CD4-positive, CD25-positive, alpha-beta regulatory T cell (primary cell): ENCODE measurements around the gene NFKB2. TPM values are rescaled to one million over a fixed set of nuclear protein-coding genes. Genes with fewer than 3 reads are reported as not detected.

ENCODE experiments used
- ATAC-seq, 2 donors: fragments of 150-1000 bp; cut with Tn5 transposase; one replicate each; pipeline ENCODE4 v1.10.0; 2021; ENCODE audit warnings: low read depth in 2 of 2, moderate number of reproducible peaks in 2 of 2, moderate library complexity in 1 of 2
- DNase-seq, 3 donors: peaks; one replicate each; pipeline versions ENCODE4 v3.0.0 to v3.0.0-alpha.2; 2012 to 2022; ENCODE audit warnings: mixed read lengths in 1 of 3
- H3K27ac ChIP-seq: one replicate; pipeline ENCODE4 v1.7.0; 2013; ENCODE audit warnings: mild to moderate bottlenecking, low read length; ENCODE audit not compliant: insufficient read depth, poor library complexity, severe bottlenecking
- H3K27me3 ChIP-seq: one replicate; pipeline ENCODE4 v1.7.0; 2013; ENCODE audit warnings: low read length; ENCODE audit not compliant: control insufficient read depth, insufficient read depth
- H3K36me3 ChIP-seq: one replicate; pipeline ENCODE4 v1.7.0; 2013; ENCODE audit warnings: mild to moderate bottlenecking, low read length, moderate library complexity; ENCODE audit not compliant: control insufficient read depth, insufficient read depth
- H3K4me1 ChIP-seq: 2 replicates; pipeline ENCODE4 v1.7.0; 2013; ENCODE audit warnings: mild to moderate bottlenecking, low read length; ENCODE audit not compliant: insufficient read depth, control insufficient read depth, poor library complexity, severe bottlenecking
- H3K4me3 ChIP-seq: one replicate; pipeline ENCODE4 v1.7.0; 2013; ENCODE audit warnings: low read depth, mild to moderate bottlenecking, low read length, moderate library complexity
- H3K9me3 ChIP-seq, 2 experiments: 1 replicate in 1 of 2; 2 replicates in 1 of 2; pipeline ENCODE4 v1.7.0; 2013; ENCODE audit warnings: low read length in 2 of 2, mild to moderate bottlenecking in 1 of 2, moderate library complexity in 1 of 2; ENCODE audit not compliant: control insufficient read depth in 2 of 2
- H3K27ac Mint-ChIP-seq, 3 donors: one replicate each; pipeline ENCODE4 v1.8.0; 2020 to 2022; ENCODE audit warnings: mild to moderate bottlenecking in 3 of 3, mixed read lengths in 3 of 3, moderate library complexity in 2 of 3
- H3K27me3 Mint-ChIP-seq: one replicate; pipeline ENCODE4 v1.8.0; 2022; ENCODE audit warnings: mild to moderate bottlenecking, mixed read lengths
- H3K36me3 Mint-ChIP-seq: one replicate; pipeline ENCODE4 v1.8.0; 2020; ENCODE audit warnings: mixed read lengths
- H3K4me1 Mint-ChIP-seq, 4 donors: one replicate each; pipeline ENCODE4 v1.8.0; 2020 to 2022; ENCODE audit warnings: mixed read lengths in 4 of 4, mild to moderate bottlenecking in 1 of 4
- H3K4me3 Mint-ChIP-seq, 4 donors: one replicate each; pipeline ENCODE4 v1.8.0; 2020 to 2022; ENCODE audit warnings: mild to moderate bottlenecking in 4 of 4, mixed read lengths in 4 of 4, moderate library complexity in 3 of 4
- H3K9me3 Mint-ChIP-seq, 7 donors: one replicate each; pipeline ENCODE4 v1.8.0; 2020 to 2022; ENCODE audit warnings: mixed read lengths in 7 of 7, mild to moderate bottlenecking in 3 of 7, moderate library complexity in 2 of 7
- polyA plus RNA-seq, 4 donors: library from polyadenylated mRNA; unstranded; fragments of 300-500 nt; fragmentation: Illumina TruSeq; gene quantifications; one replicate each; pipeline ENCODE4 v1.2.3, GENCODE V29; 2021
- total RNA-seq: library from RNA; stranded (reverse); gene quantifications from one replicate; pipeline ENCODE4 v1.2.3, GENCODE V29; 2022

Gene NFKB2
- total and polyA plus RNA-seq, 5 donors from 2014 or later: 6.3 to 385 (median 6.9) TPM

DNA sequence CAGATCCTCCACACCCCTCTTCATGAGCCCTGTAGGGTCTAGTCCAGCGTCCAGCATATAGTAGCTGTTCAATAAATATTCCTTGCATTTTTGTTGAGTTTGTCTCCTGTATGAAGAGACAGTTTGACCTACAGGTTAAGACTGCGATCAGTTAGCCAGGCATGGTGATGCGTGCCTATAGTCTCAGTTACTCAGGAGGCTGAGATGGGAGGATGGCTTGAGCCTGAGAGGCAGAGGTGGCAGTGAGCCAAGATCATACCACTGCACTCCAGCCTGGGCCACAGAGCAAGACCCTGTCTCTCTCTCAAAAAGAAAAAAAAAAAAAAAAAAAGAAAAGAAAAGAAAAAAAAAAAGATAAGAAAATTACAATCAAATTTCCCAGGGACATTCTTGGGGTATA lies 42.0 kb downstream of the NFKB2 start:
- DNase-seq (no peak), ATAC-seq (no peak)
- H3K27me3 ChIP-seq: no peaks in the 10 kb centered on the region
- Mint-ChIP-seq H3K4me3 (peak overlapping the region; percentile 61 to 99 (median 78)), H3K36me3 (no peaks in the 10 kb centered on the region), H3K9me3 (peaks cover 0 to 2% (median 0%) of the 10 kb centered on the region in 7 donors), H3K27me3 (peaks cover 5% of the 10 kb centered on the region), H3K27ac (peak overlapping the region in 2 of 3 donors; percentile 40 to 71), H3K4me1 (peaks cover 4 to 56% (median 35%) of the 10 kb centered on the region in 4 donors)
- H3K36me3 ChIP-seq: no peaks in the 10 kb centered on the region
- H3K4me3 ChIP-seq: no peak overlapping the region
- H3K4me1 ChIP-seq: peaks cover 49% of the 10 kb centered on the region
- H3K27ac ChIP-seq: no peak overlapping the region
- H3K9me3 ChIP-seq: no peaks in the 10 kb centered on the region

GRCh38 chr10:102438374-102438773 lies 42.9 kb downstream of the NFKB2 start:
- H3K27ac Mint-ChIP-seq: peak overlapping the region in 2 of 3 donors; percentile 3 to 40
- DNase-seq (no peak), ATAC-seq (no peak)
- H3K4me1 Mint-ChIP-seq: peaks cover 0 to 49% (median 31%) of the 10 kb centered on the region in 4 donors
- peaks cover 44% of the 10 kb centered on the region for H3K4me1 ChIP-seq
- no peak overlapping the region for H3K27ac ChIP-seq
- peaks cover 5% of the 10 kb centered on the region for H3K27me3 Mint-ChIP-seq
- H3K9me3 Mint-ChIP-seq: peaks cover 0 to 2% (median 0%) of the 10 kb centered on the region in 7 donors
- H3K27me3 ChIP-seq: no peaks in the 10 kb centered on the region
- peak overlapping the region in 1 of 4 donors; percentile 85 for H3K4me3 Mint-ChIP-seq
- no peaks in the 10 kb centered on the region for H3K9me3 ChIP-seq
- no peaks in the 10 kb centered on the region for H3K36me3 ChIP-seq
- H3K4me3 ChIP-seq: no peak overlapping the region
- no peaks in the 10 kb centered on the region for H3K36me3 Mint-ChIP-seq

DNA sequence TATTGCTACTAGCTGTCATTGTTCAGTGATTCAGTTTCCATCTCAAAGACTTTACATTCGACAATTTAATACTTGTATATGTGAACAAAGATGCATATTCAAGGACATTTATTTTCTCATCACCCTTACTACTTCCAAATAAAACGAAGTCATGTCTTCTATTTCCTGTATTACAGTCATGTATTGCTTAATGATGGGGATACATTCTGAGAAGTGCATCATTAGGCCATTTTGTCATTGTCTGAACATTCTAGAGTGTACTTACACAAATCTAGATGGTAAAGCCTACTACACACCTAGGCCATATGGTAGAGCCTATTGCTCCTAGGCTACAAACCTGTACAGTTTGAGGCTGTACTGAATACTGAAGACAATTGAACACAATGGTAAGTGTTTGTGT lies 49.3 kb downstream of the NFKB2 start:
- Mint-ChIP-seq H3K4me1 (peaks cover 2 to 13% (median 10%) of the 10 kb centered on the region in 4 donors), H3K4me3 (no peak overlapping the region), H3K9me3 (no peaks in the 10 kb centered on the region), H3K27me3 (no peaks in the 10 kb centered on the region), H3K36me3 (no peaks in the 10 kb centered on the region), H3K27ac (no peak overlapping the region)
- H3K4me3 ChIP-seq: no peak overlapping the region
- ATAC-seq: no peak
- DNase-seq: no peak
- no peaks in the 10 kb centered on the region for H3K36me3 ChIP-seq
- no peaks in the 10 kb centered on the region for H3K9me3 ChIP-seq
- H3K4me1 ChIP-seq: peaks cover 8% of the 10 kb centered on the region
- no peaks in the 10 kb centered on the region for H3K27me3 ChIP-seq
- H3K27ac ChIP-seq: no peak overlapping the region

GRCh38 chr10:102449321-102450123 lies 54.0 kb downstream of the NFKB2 start:
- Histone ChIP-seq H3K27ac (peak overlapping the region; percentile 86), H3K4me1 (peaks cover 27% of the 10 kb centered on the region), H3K27me3 (no peaks in the 10 kb centered on the region), H3K9me3 (no peaks in the 10 kb centered on the region), H3K36me3 (no peaks in the 10 kb centered on the region), H3K4me3 (peak overlapping the region; percentile 93)
- ATAC-seq: peak; percentile 60 to 66
- Mint-ChIP-seq H3K27me3 (peaks cover 4% of the 10 kb centered on the region), H3K36me3 (peaks cover 4% of the 10 kb centered on the region), H3K4me1 (peaks cover 6 to 29% (median 18%) of the 10 kb centered on the region in 4 donors), H3K4me3 (peak overlapping the region; percentile 88 to 98 (median 95)), H3K9me3 (peaks cover 0 to 1% (median 0%) of the 10 kb centered on the region in 7 donors), H3K27ac (peak overlapping the region; percentile 94 to 97 (median 96))
- DNase-seq: peak; percentile 79 to 92 (median 86)

- Histone ChIP-seq H3K4me3 (peak overlapping the region; percentile 93), H3K27ac (peak overlapping the region; percentile 86), H3K36me3 (no peaks in the 10 kb centered on the region), H3K4me1 (peaks cover 27% of the 10 kb centered on the region), H3K27me3 (no peaks in the 10 kb centered on the region), H3K9me3 (no peaks in the 10 kb centered on the region)
- peaks cover 6 to 29% (median 18%) of the 10 kb centered on the region in 4 donors for H3K4me1 Mint-ChIP-seq
- peak overlapping the region; percentile 88 to 98 (median 95) for H3K4me3 Mint-ChIP-seq
- no peak for ATAC-seq
- H3K9me3 Mint-ChIP-seq: peaks cover 0 to 1% (median 0%) of the 10 kb centered on the region in 7 donors
- peaks cover 4% of the 10 kb centered on the region for H3K36me3 Mint-ChIP-seq
- peak overlapping the region; percentile 94 to 97 (median 96) for H3K27ac Mint-ChIP-seq
- H3K27me3 Mint-ChIP-seq: peaks cover 4% of the 10 kb centered on the region
- DNase-seq: no peak
These were observed 54.5 kb downstream of the NFKB2 start for GRCh38 chr10:102450124-102450373.

DNA sequence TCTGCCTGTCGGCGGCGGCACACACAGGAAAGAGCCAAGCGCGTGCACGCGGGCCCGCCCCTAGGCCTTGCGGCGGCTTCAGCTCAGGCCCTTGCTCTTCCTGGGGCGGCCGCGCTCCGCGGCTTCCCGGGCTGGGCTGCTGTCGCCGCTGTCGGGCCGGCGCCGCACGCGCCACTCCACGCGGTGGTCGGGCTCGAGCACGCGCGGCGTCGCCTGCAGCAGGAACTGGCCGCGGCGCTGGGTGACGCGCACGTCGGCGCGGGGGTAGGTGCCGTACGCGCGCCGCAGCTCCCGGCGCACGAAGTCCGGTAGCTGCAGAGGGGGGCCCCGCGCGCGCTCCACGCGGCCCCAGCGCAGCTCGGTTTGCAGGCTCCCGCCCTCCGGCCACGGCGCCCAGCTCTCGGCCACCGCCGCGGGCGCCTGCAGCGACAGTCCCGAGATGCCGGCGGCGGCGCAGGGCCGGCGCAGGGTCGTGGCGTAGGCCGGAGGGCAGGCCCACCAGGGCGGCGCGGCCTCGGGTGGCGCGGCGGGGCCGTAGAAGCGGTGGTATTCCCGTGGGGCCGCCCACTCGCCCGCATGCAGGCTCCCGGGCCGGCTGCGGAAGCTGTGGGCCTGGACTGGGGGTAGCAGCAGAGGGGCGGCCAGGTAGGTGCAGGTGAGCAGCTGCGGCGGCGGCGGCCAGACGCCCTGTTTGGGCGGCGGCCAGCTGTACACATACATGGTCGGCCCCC lies 55.0 kb downstream of the NFKB2 start:
- no peaks in the 10 kb centered on the region for H3K27me3 ChIP-seq
- H3K4me3 ChIP-seq: peak overlapping the region; percentile 93
- no peaks in the 10 kb centered on the region for H3K36me3 ChIP-seq
- H3K36me3 Mint-ChIP-seq: peaks cover 4% of the 10 kb centered on the region
- peaks cover 0 to 1% (median 0%) of the 10 kb centered on the region in 7 donors for H3K9me3 Mint-ChIP-seq
- peak; percentile 81 to 97 (median 93) for DNase-seq
- H3K9me3 ChIP-seq: no peaks in the 10 kb centered on the region
- H3K27me3 Mint-ChIP-seq: peaks cover 4% of the 10 kb centered on the region
- peaks cover 27% of the 10 kb centered on the region for H3K4me1 ChIP-seq
- peak overlapping the region; percentile 86 for H3K27ac ChIP-seq
- H3K4me3 Mint-ChIP-seq: peak overlapping the region; percentile 94 to 98 (median 96)
- H3K27ac Mint-ChIP-seq: peak overlapping the region; percentile 94 to 97 (median 96)
- peaks cover 10 to 29% (median 18%) of the 10 kb centered on the region in 4 donors for H3K4me1 Mint-ChIP-seq
- peak; percentile 91 to 92 for ATAC-seq

DNA sequence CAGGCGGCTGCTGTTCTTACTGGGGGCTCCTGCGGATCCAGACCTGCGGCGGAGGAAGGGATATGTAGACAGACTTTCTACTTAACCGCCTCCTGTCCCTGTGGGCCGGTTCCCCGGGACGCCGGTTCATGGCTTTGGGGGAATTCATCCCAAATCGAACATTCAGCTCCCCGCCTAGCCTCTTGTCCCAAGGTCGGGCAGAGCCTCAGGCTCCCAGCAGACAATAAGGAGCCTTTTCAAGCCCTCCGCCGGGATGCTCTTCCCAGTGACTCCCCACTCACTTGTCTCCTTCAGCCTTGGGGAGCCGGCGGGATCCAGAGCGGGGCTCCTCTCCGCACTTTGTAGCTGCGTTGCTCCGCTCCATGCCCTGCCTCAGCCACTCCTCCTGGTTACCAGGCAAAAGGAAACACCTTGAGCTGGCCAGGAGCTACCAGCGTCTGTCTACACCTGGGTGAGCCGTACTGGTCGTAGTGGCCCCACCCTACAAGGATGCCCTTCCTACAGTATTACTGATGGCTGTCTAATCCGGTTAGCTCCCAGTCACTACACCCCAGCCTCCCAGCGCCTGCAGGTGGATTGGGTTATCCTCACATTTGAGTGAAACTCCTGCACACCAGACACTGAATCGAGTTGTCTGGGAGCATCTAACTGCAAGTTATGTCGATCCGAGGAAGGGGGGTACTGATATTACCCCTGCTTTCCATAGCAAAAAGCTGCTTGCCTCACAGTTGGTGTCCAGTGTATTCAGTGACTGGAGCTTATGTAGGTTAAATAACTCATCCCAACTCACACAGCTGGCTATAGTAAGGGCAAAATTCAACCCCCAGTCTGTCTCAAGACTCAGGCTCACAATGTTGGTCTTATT lies 55.8 kb downstream of the NFKB2 start, which contains the start of gene C10orf95:
C10orf95 (minus strand) TSS at position 439 of the 865 bp plus-strand sequence. CDS start 450 bp downstream, outside the sequence.
- H3K9me3 Mint-ChIP-seq: peaks cover 0 to 1% (median 0%) of the 10 kb centered on the region in 7 donors
- H3K4me3 ChIP-seq: peak within 1 kb of the TSS; percentile 44
- no peaks in the 10 kb centered on the region for H3K9me3 ChIP-seq
- H3K27ac ChIP-seq: peak within 1 kb of the TSS; percentile 86
- H3K4me1 Mint-ChIP-seq: peaks cover 9 to 29% (median 18%) of the 10 kb centered on the region in 4 donors
- DNase-seq (peak in 1 of 3 donors; percentile 13), ATAC-seq (no peak)
- H3K27ac Mint-ChIP-seq: peak within 1 kb of the TSS in 2 of 3 donors; percentile 65 to 97
- peaks cover 27% of the 10 kb centered on the region for H3K4me1 ChIP-seq
- H3K27me3 Mint-ChIP-seq: peaks cover 4% of the 10 kb centered on the region
- peak within 1 kb of the TSS; percentile 94 to 96 (median 95) for H3K4me3 Mint-ChIP-seq
- peaks cover 7% of the 10 kb centered on the region for H3K36me3 Mint-ChIP-seq
- peaks cover 5% of the 10 kb centered on the region for H3K36me3 ChIP-seq
- no peaks in the 10 kb centered on the region for H3K27me3 ChIP-seq
